HepG2 (cell line): ENCODE measurements around the gene MBD3. TPM values are rescaled to one million over a fixed set of nuclear protein-coding genes. Genes with fewer than 3 reads are reported as not detected.

Source experiments
- AHR ChIP-seq: IDR thresholded peaks from 2 replicates; pipeline ENCODE4 v1.6.1; 2018; ENCODE audit warnings: missing genetic modification reagents, missing compliant biosample characterization
- AKAP8 ChIP-seq: sonication (generic); formaldehyde crosslinking; IDR thresholded peaks from 2 replicates; pipeline ENCODE4 v1.5.1; 2020; ENCODE audit warnings: mild to moderate bottlenecking, missing genetic modification reagents
- ARNTL ChIP-seq: sonication (generic); formaldehyde crosslinking; IDR thresholded peaks from 2 replicates; pipeline ENCODE4 v1.4.0; 2020; ENCODE audit warnings: mild to moderate bottlenecking, missing genetic modification reagents
- ATF5 ChIP-seq: sonication (generic); formaldehyde crosslinking; IDR thresholded peaks from 2 replicates; pipeline ENCODE4 v1.4.0; 2020; ENCODE audit warnings: mild to moderate bottlenecking, low read depth, missing genetic modification reagents
- CREM ChIP-seq, 2 experiments: sonication (generic) in 1 of 2; formaldehyde crosslinking in 1 of 2; IDR thresholded peaks; 2 replicates each; pipeline versions ENCODE4 v1.4.0 to v1.6.1; 2016 to 2020; ENCODE audit warnings: antibody characterized with exemption in 1 of 2, mild to moderate bottlenecking in 1 of 2, missing genetic modification reagents in 1 of 2
- DR1 ChIP-seq: sonication (generic); formaldehyde crosslinking; IDR thresholded peaks from 2 replicates; pipeline ENCODE4 v1.8.0; 2021; ENCODE audit warnings: mild to moderate bottlenecking, missing genetic modification reagents, inconsistent platforms
- HOXA7 ChIP-seq: sonication (generic); formaldehyde crosslinking; IDR thresholded peaks from 2 replicates; pipeline ENCODE4 v1.8.1; 2022; ENCODE audit warnings: mild to moderate bottlenecking, missing genetic modification reagents, moderate library complexity
- HOXA9 ChIP-seq: sonication (generic); formaldehyde crosslinking; IDR thresholded peaks from 2 replicates; pipeline ENCODE4 v1.8.1; 2022; ENCODE audit warnings: missing genetic modification reagents, mild to moderate bottlenecking, moderate library complexity, borderline replicate concordance
- JUNB ChIP-seq: sonication (generic); formaldehyde crosslinking; IDR thresholded peaks from 2 replicates; pipeline ENCODE4 v1.8.0; 2022; ENCODE audit warnings: missing genetic modification reagents, mild to moderate bottlenecking, borderline replicate concordance
- KLF16 ChIP-seq, 2 experiments: sonication (generic) in 1 of 2; formaldehyde crosslinking in 1 of 2; IDR thresholded peaks; 2 replicates each; pipeline versions ENCODE4 v1.6.1 to v1.8.0; 2016 to 2023; ENCODE audit warnings: missing genetic modification reagents in 2 of 2, missing compliant biosample characterization in 1 of 2
- MATR3 ChIP-seq: sonication (generic); formaldehyde crosslinking; IDR thresholded peaks from 2 replicates; pipeline ENCODE4 v1.4.0; 2020; ENCODE audit warnings: missing genetic modification reagents
- MLLT10 ChIP-seq: sonication (generic); formaldehyde crosslinking; IDR thresholded peaks from 2 replicates; pipeline ENCODE4 v1.4.0; 2020; ENCODE audit warnings: missing genetic modification reagents
- MYNN ChIP-seq: sonication (generic); formaldehyde crosslinking; IDR thresholded peaks from 2 replicates; pipeline ENCODE4 v1.4.0; 2020; ENCODE audit warnings: mild to moderate bottlenecking, low read depth, missing genetic modification reagents
- NFATC3 ChIP-seq: sonication (generic); formaldehyde crosslinking; IDR thresholded peaks from 2 replicates; pipeline ENCODE4 v1.5.1; 2020; ENCODE audit warnings: mild to moderate bottlenecking, missing genetic modification reagents
- POLR2AphosphoS2 ChIP-seq: IDR thresholded peaks from 2 replicates; pipeline ENCODE4 v1.6.1; 2011; ENCODE audit warnings: low read depth, low read length, improper control_type of control experiment
- RAD21 ChIP-seq: fragments of 450-650 bp; formaldehyde crosslinking; IDR thresholded peaks from 2 replicates; pipeline ENCODE4 v1.5.0; 2020; ENCODE audit warnings: mild to moderate bottlenecking
- TEAD3 ChIP-seq: optimal IDR thresholded peaks from 2 replicates; pipeline ENCODE3; 2016; ENCODE audit warnings: borderline replicate concordance
- ZFP82 ChIP-seq: sonication (generic); formaldehyde crosslinking; IDR thresholded peaks from 2 replicates; pipeline ENCODE4 v1.5.1; 2020; ENCODE audit warnings: mild to moderate bottlenecking, missing genetic modification reagents, borderline replicate concordance
- ZNF232 ChIP-seq: sonication (generic); formaldehyde crosslinking; IDR thresholded peaks from 2 replicates; pipeline ENCODE4 v1.4.0; 2020; ENCODE audit warnings: missing genetic modification reagents, borderline replicate concordance
- ZNF274 ChIP-seq: sonication (generic); formaldehyde crosslinking; IDR thresholded peaks from 2 replicates; pipeline ENCODE4 v1.5.1; 2020; ENCODE audit warnings: mild to moderate bottlenecking, missing genetic modification reagents
- ZNF276 ChIP-seq: sonication (generic); formaldehyde crosslinking; IDR thresholded peaks from 2 replicates; pipeline ENCODE4 v1.4.0; 2020; ENCODE audit warnings: mild to moderate bottlenecking, low read depth, missing genetic modification reagents
- ZNF30 ChIP-seq: sonication (generic); formaldehyde crosslinking; IDR thresholded peaks from 2 replicates; pipeline ENCODE4 v1.5.0; 2020; ENCODE audit warnings: mild to moderate bottlenecking, missing genetic modification reagents
- ZNF326 ChIP-seq: sonication (generic); formaldehyde crosslinking; IDR thresholded peaks from 2 replicates; pipeline ENCODE4 v1.4.0; 2020; ENCODE audit warnings: missing genetic modification reagents, borderline replicate concordance
- ZNF460 ChIP-seq: sonication (generic); formaldehyde crosslinking; IDR thresholded peaks from 2 replicates; pipeline ENCODE4 v1.5.1; 2020; ENCODE audit warnings: missing genetic modification reagents, mild to moderate bottlenecking, borderline replicate concordance
- ZSCAN12 ChIP-seq: sonication (generic); formaldehyde crosslinking; IDR thresholded peaks from 2 replicates; pipeline ENCODE4 v1.9.0; 2021; ENCODE audit warnings: mild to moderate bottlenecking, missing genetic modification reagents
- polyA plus RNA-seq, 8 experiments: library from polyadenylated mRNA; depleted of rRNA in 3 of 8; stranded (reverse) in 7 of 8; unstranded in 1 of 8; fragments of >200 nt; fragmentation: Illumina TruSeq in 4 of 8; extraction: Trizol in 4 of 8; gene quantifications; 2 replicates each; pipeline versions ENCODE4 v1.2.1 to v1.2.3, GENCODE V29; 2011 to 2016; ENCODE audit warnings: low read depth in 4 of 8, missing spikeins in 1 of 8, mixed read lengths in 1 of 8; ENCODE audit not compliant: insufficient read depth in 1 of 8
- total RNA-seq, 5 experiments: library from RNA; depleted of rRNA; stranded (reverse); fragments of >200 nt; fragmentation: Illumina TruSeq; extraction: Trizol; gene quantifications; 2 replicates each; pipeline ENCODE4 v1.2.3, GENCODE V29; 2016; ENCODE audit warnings: low read depth in 1 of 5
- TF ChIP-seq, protein P1 (sequence below): sonication (generic); formaldehyde crosslinking; IDR thresholded peaks from 2 replicates; pipeline ENCODE4 v1.8.1; 2022; ENCODE audit warnings: low read depth, mild to moderate bottlenecking, missing genetic modification reagents

Gene MBD3
- total and polyA plus RNA-seq, 2 of the 13 experiments (the other 11 are each of a cell fraction or from before 2014, with no cell fraction given) = 21.2 to 76.9 TPM

DNA sequence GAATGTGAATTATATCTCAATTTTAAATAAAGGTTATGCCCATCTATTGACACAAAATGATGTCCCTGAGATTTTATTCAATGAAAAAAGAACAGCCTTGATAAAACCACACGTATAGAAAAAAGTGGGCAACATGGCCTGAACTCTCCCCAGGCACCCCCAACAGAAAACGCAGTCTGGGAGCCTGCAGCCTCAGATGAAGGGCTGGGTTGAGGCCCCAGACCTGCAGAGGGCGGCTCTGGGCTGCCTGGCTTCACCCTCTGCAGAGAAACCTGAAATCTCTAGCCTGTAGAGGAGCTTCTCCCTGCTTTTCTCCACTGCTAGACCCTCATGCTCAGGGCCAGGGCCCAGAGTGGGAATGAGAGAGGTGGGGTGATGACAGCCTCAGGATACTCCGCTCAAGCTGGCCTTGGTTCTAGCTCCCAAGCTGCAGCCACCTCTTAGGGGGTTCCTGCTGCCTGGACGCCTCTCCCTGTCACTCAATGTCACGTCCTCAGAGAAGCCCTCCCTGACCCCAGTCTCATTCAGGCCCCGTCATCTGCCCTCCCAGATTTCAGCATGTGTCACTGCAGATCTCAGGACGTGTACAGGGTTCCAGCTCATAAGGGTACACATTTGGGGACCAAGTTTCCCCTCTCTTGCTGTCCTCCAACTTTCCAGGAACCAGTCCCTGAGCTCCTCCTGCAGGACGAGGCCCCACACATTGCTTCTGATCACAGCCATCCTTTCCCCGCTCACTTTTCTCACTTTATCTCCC, 1.8 kb downstream of the MBD3 start (continued):
- no peak for TF ChIP-seq ARNTL
- no peak for TF ChIP-seq ZNF30 (CRISPR knock-in tag)
- TF ChIP-seq POLR2AphosphoS2 = no peak
- TF ChIP-seq AHR = no peak
- no peak for TF ChIP-seq KLF16 (CRISPR knock-in tag; IDR thresholded peaks at IDR 0.05)
- no peak for TF ChIP-seq ZNF276 (CRISPR knock-in tag)
- TF ChIP-seq NFATC3 = no peak
- no peak for TF ChIP-seq ZNF232 (CRISPR knock-in tag)
- TF ChIP-seq JUNB = no peak
- TF ChIP-seq ZNF274 (CRISPR knock-in tag) = no peak
- TF ChIP-seq AKAP8 = 0 out of 2 replicates have a peak, but pooled peaks have one; percentile 31
- TF ChIP-seq ZNF326 (CRISPR knock-in tag) = no peak
- no peak for TF ChIP-seq MATR3 (CRISPR knock-in tag)
- TF ChIP-seq TEAD3 = no peak
- TF ChIP-seq HOXA9 (CRISPR knock-in tag) = no peak
- TF ChIP-seq CREM (IDR thresholded peaks at IDR 0.05) = no peak
- no peak for TF ChIP-seq CREM (CRISPR knock-in tag; IDR thresholded peaks at IDR 0.05)
- TF ChIP-seq ZSCAN12 (CRISPR knock-in tag) = no peak
- TF ChIP-seq RAD21 (CRISPR knock-in tag) = peak; percentile 17; the same call in 1 of the 2 replicates
- TF ChIP-seq MYNN (CRISPR knock-in tag) = no peak
- TF ChIP-seq DR1 (CRISPR knock-in tag) = no peak
- TF ChIP-seq ZFP82 (CRISPR knock-in tag) = no peak
- no peak for TF ChIP-seq MLLT10 (CRISPR knock-in tag)
- no peak for TF ChIP-seq ATF5 (CRISPR knock-in tag)
- no peak for TF ChIP-seq HOXA7 (CRISPR knock-in tag)
- TF ChIP-seq, protein P1, sequence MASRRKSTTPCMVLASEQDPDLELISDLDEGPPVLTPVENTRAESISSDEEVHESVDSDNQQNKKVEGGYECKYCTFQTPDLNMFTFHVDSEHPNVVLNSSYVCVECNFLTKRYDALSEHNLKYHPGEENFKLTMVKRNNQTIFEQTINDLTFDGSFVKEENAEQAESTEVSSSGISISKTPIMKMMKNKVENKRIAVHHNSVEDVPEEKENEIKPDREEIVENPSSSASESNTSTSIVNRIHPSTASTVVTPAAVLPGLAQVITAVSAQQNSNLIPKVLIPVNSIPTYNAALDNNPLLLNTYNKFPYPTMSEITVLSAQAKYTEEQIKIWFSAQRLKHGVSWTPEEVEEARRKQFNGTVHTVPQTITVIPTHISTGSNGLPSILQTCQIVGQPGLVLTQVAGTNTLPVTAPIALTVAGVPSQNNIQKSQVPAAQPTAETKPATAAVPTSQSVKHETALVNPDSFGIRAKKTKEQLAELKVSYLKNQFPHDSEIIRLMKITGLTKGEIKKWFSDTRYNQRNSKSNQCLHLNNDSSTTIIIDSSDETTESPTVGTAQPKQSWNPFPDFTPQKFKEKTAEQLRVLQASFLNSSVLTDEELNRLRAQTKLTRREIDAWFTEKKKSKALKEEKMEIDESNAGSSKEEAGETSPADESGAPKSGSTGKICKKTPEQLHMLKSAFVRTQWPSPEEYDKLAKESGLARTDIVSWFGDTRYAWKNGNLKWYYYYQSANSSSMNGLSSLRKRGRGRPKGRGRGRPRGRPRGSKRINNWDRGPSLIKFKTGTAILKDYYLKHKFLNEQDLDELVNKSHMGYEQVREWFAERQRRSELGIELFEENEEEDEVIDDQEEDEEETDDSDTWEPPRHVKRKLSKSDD (CRISPR knock-in tag) = no peak
- TF ChIP-seq ZNF460 = no peak
